DOHH2 (cell line): ENCODE measurements around the gene GABPB2.

Source experiments
- H3F3A ChIP-seq: fragments of 200-600 bp; sonication (generic), shearing (Covaris generic); 2 replicates; pipeline ENCODE4 v1.6.0; 2016; ENCODE audit warnings: antibody characterized with exemption, mild to moderate bottlenecking; ENCODE audit not compliant: control insufficient read depth, insufficient read depth
- H3K27ac ChIP-seq: fragments of 200-600 bp; sonication (generic); 2 replicates; pipeline ENCODE4 v1.5.1; 2014; ENCODE audit warnings: low read depth, mild to moderate bottlenecking, low read length, moderate library complexity
- H3K27me3 ChIP-seq: fragments of 200-600 bp; sonication (generic); 2 replicates; pipeline ENCODE4 v1.6.1; 2014; ENCODE audit warnings: mild to moderate bottlenecking, low read length, mixed read lengths; ENCODE audit not compliant: control insufficient read depth
- H3K36me3 ChIP-seq: fragments of 200-600 bp; sonication (generic); 2 replicates; pipeline ENCODE4 v1.6.1; 2014; ENCODE audit warnings: mild to moderate bottlenecking, low read length, moderate library complexity, mixed read lengths; ENCODE audit not compliant: control insufficient read depth
- H3K4me1 ChIP-seq: fragments of 200-600 bp; sonication (generic); 2 replicates; pipeline ENCODE4 v1.6.1; 2014; ENCODE audit warnings: mild to moderate bottlenecking, low read length, mixed read lengths; ENCODE audit not compliant: control insufficient read depth
- H3K4me2 ChIP-seq: fragments of 200-600 bp; sonication (generic); 2 replicates; pipeline ENCODE4 v1.6.0; 2014; ENCODE audit warnings: mild to moderate bottlenecking, low read length, moderate library complexity
- H3K4me3 ChIP-seq: fragments of 200-600 bp; sonication (generic); 2 replicates; pipeline ENCODE4 v1.5.1; 2014; ENCODE audit warnings: mild to moderate bottlenecking, low read length, mixed read lengths
- H3K79me2 ChIP-seq: fragments of 200-600 bp; sonication (generic); 2 replicates; pipeline ENCODE4 v1.6.1; 2014; ENCODE audit warnings: mild to moderate bottlenecking, low read length, mixed read lengths; ENCODE audit not compliant: control insufficient read depth
- H3K9me2 ChIP-seq: fragments of 200-600 bp; sonication (generic); replicated peaks from 2 replicates; pipeline ENCODE4 v1.6.1; 2014; ENCODE audit warnings: mild to moderate bottlenecking, low read length, mixed read lengths; ENCODE audit not compliant: control insufficient read depth
- H3K9me3 ChIP-seq: fragments of 200-600 bp; sonication (generic); 2 replicates; pipeline ENCODE4 v1.6.1; 2014; ENCODE audit warnings: antibody characterized with exemption, low read length, mixed read lengths; ENCODE audit not compliant: control insufficient read depth, insufficient read depth
- H4K20me1 ChIP-seq: fragments of 200-600 bp; sonication (generic); 2 replicates; pipeline ENCODE4 v1.6.0; 2014; ENCODE audit warnings: low read depth, mild to moderate bottlenecking, antibody characterized with exemption, low read length, moderate library complexity; ENCODE audit not compliant: control insufficient read depth, insufficient read depth
- CTCF ChIP-seq: fragments of 200-600 bp; sonication (generic); IDR thresholded peaks from one replicate; pipeline ENCODE4 v1.5.1; 2014; ENCODE audit warnings: antibody characterized with exemption, mild to moderate bottlenecking, low read depth, low read length; ENCODE audit not compliant: poor library complexity, severe bottlenecking
- EZH2phosphoT487 ChIP-seq: fragments of 200-600 bp; sonication (generic); IDR thresholded peaks from 2 replicates; pipeline ENCODE4 v1.6.1; 2017; ENCODE audit warnings: borderline replicate concordance, mild to moderate bottlenecking, antibody characterized with exemption, low read length, moderate library complexity, mixed read lengths

Gene GABPB2

GRCh38 chr1:151032164-151032563 is 38.4 kb upstream of the GABPB2 start:
- Histone ChIP-seq H3F3A (no peaks in the 10 kb centered on the region), H4K20me1 (no peaks in the 10 kb centered on the region), H3K4me3 (no peak overlapping the region), H3K9me2 (no peaks in the 10 kb centered on the region), H3K4me2 (no peak overlapping the region), H3K9me3 (no peaks in the 10 kb centered on the region), H3K27ac (no peak overlapping the region), H3K27me3 (no peaks in the 10 kb centered on the region), H3K4me1 (no peaks in the 10 kb centered on the region), H3K79me2 (no peaks in the 10 kb centered on the region), H3K36me3 (peaks cover 23% of the 10 kb centered on the region)
- TF ChIP-seq CTCF (no peak), EZH2phosphoT487 (no peak)

GRCh38 chr1:151035167-151035566 is 35.4 kb upstream of the GABPB2 start:
- Histone ChIP-seq H4K20me1 (no peaks in the 10 kb centered on the region), H3K9me2 (no peaks in the 10 kb centered on the region)

GRCh38 chr1:151036356-151036755 is 34.2 kb upstream of the GABPB2 start, which contains the start of gene BNIPL:
Gene BNIPL, plus strand, starts transcription at chr1:151036586. Its CDS starts 140 bp downstream, at chr1:151036726.
- TF ChIP-seq EZH2phosphoT487 (no peak), CTCF (no peak)
- no peak within 1 kb of the TSS for H3K4me2 ChIP-seq

More at GRCh38 chr1:151035167-151035566, 35.4 kb upstream of the GABPB2 start:
- Histone ChIP-seq H3K4me1 (no peaks in the 10 kb centered on the region), H3K36me3 (peaks cover 14% of the 10 kb centered on the region), H3K79me2 (no peaks in the 10 kb centered on the region), H3K9me3 (no peaks in the 10 kb centered on the region), H3K27ac (no peak overlapping the region), H3K4me2 (no peak overlapping the region), H3K4me3 (no peak overlapping the region), H3K27me3 (no peaks in the 10 kb centered on the region), H3F3A (no peaks in the 10 kb centered on the region)
- TF ChIP-seq EZH2phosphoT487 (no peak), CTCF (no peak)

More at GRCh38 chr1:151036356-151036755, 34.2 kb upstream of the GABPB2 start, which contains the start of gene BNIPL:
- Histone ChIP-seq H3K4me3 (no peak within 1 kb of the TSS), H3K27ac (no peak within 1 kb of the TSS), H3F3A (no peaks in the 10 kb centered on the region), H3K36me3 (peaks cover 10% of the 10 kb centered on the region), H4K20me1 (no peaks in the 10 kb centered on the region), H3K9me3 (no peaks in the 10 kb centered on the region), H3K9me2 (no peaks in the 10 kb centered on the region), H3K79me2 (no peaks in the 10 kb centered on the region), H3K4me1 (no peaks in the 10 kb centered on the region), H3K27me3 (no peaks in the 10 kb centered on the region)
